Breast epithelium (tissue), 3 donors: ENCODE data around the gene HEATR3.

Experiments
- CTCF ChIP-seq, 3 donors: fragments of 450-650 bp; IDR thresholded peaks; one replicate each; pipeline ENCODE4 v1.5.1; 2016 to 2017; ENCODE audit warnings: antibody characterized with exemption in 3 of 3, mild to moderate bottlenecking in 3 of 3, moderate library complexity in 3 of 3
- POLR2A ChIP-seq: fragments of 450-650 bp; IDR thresholded peaks from one replicate; pipeline ENCODE4 v1.6.1; 2016; ENCODE audit warnings: antibody characterized with exemption, mild to moderate bottlenecking, moderate library complexity

GRCh38 chr16:50072730-50073129 is 7.0 kb downstream of the HEATR3 start:
- TF ChIP-seq CTCF (IDR thresholded peaks at IDR 0.05) = no peak
- TF ChIP-seq POLR2A = no peak
